Bone marrow (tissue), 2 donors: Measurements from ENCODE around the gene CEP112.

Source experiments
- DNase-seq, 2 donors: peaks; one replicate each; lab custom pipeline; 2025; lab: John Stamatoyannopoulos, UW

Gene CEP112

DNA sequence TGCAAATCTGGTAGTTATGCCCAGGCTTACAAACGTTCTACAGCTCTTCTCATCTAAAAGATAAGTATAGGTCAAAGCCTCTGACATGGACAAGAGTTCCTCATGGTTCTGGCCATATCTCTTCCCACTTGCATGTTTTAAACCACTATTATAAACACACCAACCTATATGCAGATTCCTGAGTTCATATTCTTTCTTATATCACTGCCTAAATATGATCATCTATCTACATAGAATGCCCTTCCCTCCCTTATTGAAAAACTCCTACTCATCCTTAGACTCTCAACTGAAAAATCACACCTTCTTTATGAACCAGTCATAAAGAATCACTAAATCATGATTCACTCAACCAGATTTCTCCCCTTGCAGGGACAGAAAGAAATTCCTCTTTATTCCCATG, 128.2 kb downstream of the CEP112 start:
- DNase-seq, result no peak

GRCh38 chr17:66056148-66056547, 135.8 kb downstream of the CEP112 start:
- DNase-seq, result no peak

GRCh38 chr17:66054242-66054641, 137.7 kb downstream of the CEP112 start:
- no peak for DNase-seq

DNA sequence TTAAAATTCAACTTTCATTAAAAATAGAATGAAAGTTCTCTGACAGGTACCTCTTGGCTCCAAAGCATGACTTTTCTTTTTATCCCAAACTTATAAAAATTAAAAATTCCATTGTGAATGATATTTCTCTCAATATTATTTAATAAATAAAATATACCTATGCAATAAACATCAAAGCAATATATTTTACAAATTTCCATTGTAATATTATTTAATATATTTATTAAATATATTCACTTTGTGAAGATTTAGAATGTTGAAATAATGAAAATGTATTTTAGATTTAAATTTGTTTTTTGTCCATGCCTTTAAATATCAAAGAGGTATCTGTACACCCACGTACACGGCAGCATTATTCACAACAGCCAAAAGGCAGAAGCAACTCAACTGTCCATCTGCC, 147.8 kb downstream of the CEP112 start:
- no peak for DNase-seq

DNA sequence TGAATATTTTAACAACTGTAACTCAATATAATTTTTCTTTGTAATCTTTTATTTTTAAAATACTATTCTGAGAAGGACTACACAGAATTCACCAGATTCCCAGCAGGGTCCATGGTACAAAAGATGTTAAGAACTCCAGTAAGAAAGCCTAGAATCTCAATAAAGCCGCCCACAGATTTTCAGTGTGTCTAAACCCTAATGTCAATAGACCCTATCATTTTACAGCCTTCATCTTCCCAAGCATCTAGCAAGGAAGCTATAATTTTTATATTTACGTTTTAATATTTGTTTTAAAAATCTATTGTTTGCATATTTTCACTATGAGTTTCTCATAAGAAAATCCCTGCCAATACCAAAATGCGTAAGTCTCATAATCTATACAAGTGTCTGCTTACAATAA, 148.5 kb downstream of the CEP112 start:
- DNase-seq, result no peak

DNA sequence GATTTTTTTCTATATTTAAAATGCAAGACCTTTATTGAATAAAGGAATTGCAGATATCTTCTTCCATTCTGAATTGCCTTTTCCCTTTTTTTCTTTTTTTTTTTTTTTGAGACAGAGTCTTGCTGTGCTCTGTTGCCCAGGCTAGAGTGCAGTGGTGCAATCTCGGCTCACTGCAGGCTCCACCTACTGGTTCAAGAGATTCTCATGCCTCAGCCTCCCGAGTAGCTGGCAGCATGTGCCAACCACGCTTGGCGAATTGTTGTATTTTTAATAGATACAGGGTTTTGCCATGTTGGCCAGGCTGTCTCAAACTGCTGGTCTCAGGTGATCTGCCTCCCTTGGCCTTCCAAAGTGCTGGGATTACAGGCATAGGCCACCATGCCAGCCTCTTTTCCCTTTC, 151.5 kb downstream of the CEP112 start:
- no peak for DNase-seq

- DNase-seq, result no peak
These were observed 153.8 kb downstream of the CEP112 start for GRCh38 chr17:66038125-66038524.

- no peak for DNase-seq
These were observed 154.7 kb downstream of the CEP112 start for GRCh38 chr17:66037221-66037620.

DNA sequence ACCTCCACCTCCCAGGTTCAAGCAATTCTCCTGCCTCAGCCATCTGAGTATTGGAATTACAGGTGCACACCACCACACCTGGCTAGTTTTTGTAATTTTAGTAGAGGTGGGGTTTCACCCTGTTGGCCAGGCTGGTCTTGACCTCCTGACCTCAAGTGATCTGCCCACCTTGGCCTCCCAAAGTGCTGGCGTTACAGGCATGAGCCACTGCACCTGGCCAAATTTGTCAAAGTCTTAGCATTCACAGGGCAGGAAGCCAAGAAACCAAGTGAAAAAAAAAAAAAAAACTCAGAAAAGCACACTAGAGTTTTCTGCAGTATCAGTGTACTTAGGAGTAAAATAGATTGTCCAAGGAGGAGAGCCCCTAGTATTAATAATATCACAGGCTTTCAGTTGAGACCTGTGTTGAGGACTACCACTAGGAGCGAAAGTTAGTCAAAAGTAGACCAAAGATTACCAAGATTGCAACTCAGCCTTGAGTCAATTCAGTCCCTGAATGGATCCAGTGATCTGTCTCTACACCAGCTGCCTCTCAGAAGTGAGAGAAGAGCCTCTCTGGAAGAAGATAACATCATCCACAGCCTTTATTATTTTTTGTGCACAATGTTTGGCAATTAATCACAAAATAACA, 159.7 kb downstream of the CEP112 start:
- no peak for DNase-seq

GRCh38 chr17:66025551-66025950, 166.4 kb downstream of the CEP112 start:
- DNase-seq, result no peak

DNA sequence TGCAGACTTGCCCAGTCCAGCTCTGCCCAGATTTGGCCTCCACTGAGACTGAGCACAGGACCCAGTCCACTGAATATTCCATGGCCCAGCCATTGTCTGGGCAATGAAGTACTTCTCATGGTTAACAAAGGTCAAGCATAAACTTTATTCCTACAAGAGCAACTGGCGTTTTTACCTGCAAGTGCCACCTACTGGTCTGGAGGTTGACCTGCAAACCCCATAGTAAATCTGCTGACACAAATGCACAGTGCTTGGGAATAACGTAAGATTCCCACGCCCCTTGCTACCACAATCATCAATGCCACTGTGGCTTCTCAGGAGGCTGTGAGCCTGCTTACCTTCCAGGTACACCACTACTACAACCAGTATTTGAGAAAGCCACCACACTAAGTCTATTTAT, 170.2 kb downstream of the CEP112 start:
- no peak for DNase-seq

DNA sequence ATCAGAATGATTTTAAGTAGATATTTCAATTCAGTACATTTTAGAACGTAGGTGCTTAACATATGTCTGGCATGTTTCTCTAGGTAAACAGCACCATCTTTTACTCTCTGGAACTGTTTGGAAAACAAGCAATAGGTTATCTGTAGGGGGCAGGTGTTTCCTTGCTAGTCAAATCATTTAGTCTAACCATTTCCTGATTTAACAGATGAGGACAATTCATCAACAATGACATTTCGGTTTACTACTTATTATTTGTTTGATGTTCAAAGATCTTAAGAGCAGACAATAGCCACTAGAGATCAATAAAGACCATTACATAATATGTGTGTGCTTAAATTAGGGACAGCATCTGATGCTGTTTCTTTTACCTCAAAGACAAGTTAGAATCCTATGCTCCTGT, 173.1 kb downstream of the CEP112 start:
- no peak for DNase-seq

- DNase-seq, result no peak
These were observed 175.7 kb downstream of the CEP112 start for GRCh38 chr17:66016231-66016630.

- no peak for DNase-seq
These were observed 183.3 kb downstream of the CEP112 start for GRCh38 chr17:66008680-66009079.

GRCh38 chr17:66006654-66007053, 185.3 kb downstream of the CEP112 start:
- no peak for DNase-seq

GRCh38 chr17:66002812-66003211, 189.1 kb downstream of the CEP112 start:
- DNase-seq, result no peak

- no peak for DNase-seq
These were observed 189.8 kb downstream of the CEP112 start for GRCh38 chr17:66002063-66002585.

- DNase-seq, result no peak
These were observed 191.7 kb downstream of the CEP112 start for GRCh38 chr17:66000216-66000615.

GRCh38 chr17:65998675-65999074, 193.3 kb downstream of the CEP112 start:
- DNase-seq, result no peak

DNA sequence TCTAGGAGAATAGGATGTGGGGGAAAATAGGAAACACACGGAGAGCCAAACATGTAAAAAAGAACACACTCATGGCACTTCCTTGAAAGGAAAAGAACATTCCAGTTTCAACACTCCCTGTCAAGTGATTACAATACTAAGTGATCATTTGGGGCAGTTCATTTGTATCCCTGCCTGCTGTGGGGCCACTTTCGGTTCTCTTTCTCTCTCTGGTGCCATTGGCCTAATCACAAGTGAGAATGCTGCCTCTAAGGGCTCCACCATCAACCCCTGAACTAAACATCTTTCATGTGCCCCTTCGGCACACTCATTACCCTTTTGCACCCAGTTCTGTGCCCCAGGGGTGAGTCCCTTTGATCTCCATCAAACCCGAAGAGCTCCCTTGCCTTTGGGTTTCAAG, 197.3 kb downstream of the CEP112 start:
- no peak for DNase-seq

- no peak for DNase-seq
These were observed 197.8 kb downstream of the CEP112 start for GRCh38 chr17:65994114-65994513.

GRCh38 chr17:65990593-65990992, 201.3 kb downstream of the CEP112 start:
- no peak for DNase-seq

DNA sequence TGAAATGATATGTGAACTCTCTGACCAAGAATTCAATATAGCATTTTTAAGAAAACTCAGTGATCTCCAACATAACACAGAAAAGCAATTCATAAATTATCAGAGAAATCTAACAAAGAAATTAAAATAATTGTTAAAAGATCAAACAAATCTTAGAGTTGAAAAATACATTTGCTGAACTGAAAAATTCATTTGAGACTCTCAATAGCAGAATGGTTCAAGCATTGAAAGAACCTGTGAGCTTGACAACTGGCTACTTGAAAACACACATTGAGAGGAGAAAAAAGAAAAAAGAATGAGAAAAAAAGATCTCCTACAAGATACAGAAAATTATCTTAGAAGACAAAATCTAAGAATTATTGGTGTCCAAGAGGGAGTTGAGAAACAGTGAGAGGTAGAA, 203.5 kb downstream of the CEP112 start:
- no peak for DNase-seq

GRCh38 chr17:65987988-65988387, 203.9 kb downstream of the CEP112 start:
- DNase-seq, result no peak
